IMR-90 (cell line): Measurements from ENCODE around the gene SNAP91.

Source experiments
- BHLHE40 ChIP-seq: fragments of 150-350 bp; IDR thresholded peaks from 2 replicates; pipeline ENCODE4 v1.6.1; 2016; ENCODE audit warnings: mild to moderate bottlenecking, low read depth, low read length
- CEBPB ChIP-seq: IDR thresholded peaks from 2 replicates; pipeline ENCODE4 v1.6.1; 2012; ENCODE audit warnings: low read depth, low read length, improper control_type of control experiment
- CHD1 ChIP-seq: IDR thresholded peaks from 2 replicates; pipeline ENCODE4 v1.6.1; 2012; ENCODE audit warnings: low read depth, low read length, improper control_type of control experiment
- ELK1 ChIP-seq: fragments of 150-350 bp; IDR thresholded peaks from 2 replicates; pipeline ENCODE4 v1.6.1; 2016; ENCODE audit warnings: low read depth, mild to moderate bottlenecking, low read length, moderate library complexity, borderline replicate concordance
- FOS ChIP-seq: fragments of 150-350 bp; IDR thresholded peaks from 2 replicates; pipeline ENCODE4 v1.6.1; 2016; ENCODE audit warnings: low read depth, low read length
- MAZ ChIP-seq: IDR thresholded peaks from 2 replicates; pipeline ENCODE4 v1.6.1; 2012; ENCODE audit warnings: low read depth, mild to moderate bottlenecking, low read length, improper control_type of control experiment, moderate library complexity, borderline replicate concordance
- MXI1 ChIP-seq: IDR thresholded peaks from 2 replicates; pipeline ENCODE4 v1.6.1; 2012; ENCODE audit warnings: low read depth, mild to moderate bottlenecking, low read length, moderate library complexity, borderline replicate concordance
- POLR2A ChIP-seq: IDR thresholded peaks from 2 replicates; pipeline ENCODE4 v1.6.1; 2012; ENCODE audit warnings: mild to moderate bottlenecking, low read depth, low read length
- RAD21 ChIP-seq: IDR thresholded peaks from 2 replicates; pipeline ENCODE4 v1.6.1; 2012; ENCODE audit warnings: low read length, improper control_type of control experiment
- RCOR1 ChIP-seq: IDR thresholded peaks from 2 replicates; pipeline ENCODE4 v1.6.1; 2012; ENCODE audit warnings: mild to moderate bottlenecking, low read length, improper control_type of control experiment; ENCODE audit not compliant: insufficient replicate concordance
- RFX5 ChIP-seq: IDR thresholded peaks from 2 replicates; pipeline ENCODE4 v1.8.0; 2012; ENCODE audit warnings: low read depth, mild to moderate bottlenecking, low read length, moderate library complexity
- USF2 ChIP-seq: fragments of 150-350 bp; IDR thresholded peaks from 2 replicates; pipeline ENCODE4 v1.6.1; 2017; ENCODE audit warnings: mild to moderate bottlenecking, antibody characterized with exemption, low read length, low read depth
- TF ChIP-seq, protein P1 (sequence below): conservative IDR thresholded peaks from 2 replicates; pipeline ENCODE4 v1.5.1; 2012; ENCODE audit warnings: mild to moderate bottlenecking, low read depth, low read length, improper control_type of control experiment

GRCh38 chr6:83600459-83600858, 108.4 kb downstream of the SNAP91 start:
- no peak for TF ChIP-seq MAZ
- TF ChIP-seq CHD1: no peak
- TF ChIP-seq POLR2A: no peak
- no peak for TF ChIP-seq RCOR1
- TF ChIP-seq, protein P1, sequence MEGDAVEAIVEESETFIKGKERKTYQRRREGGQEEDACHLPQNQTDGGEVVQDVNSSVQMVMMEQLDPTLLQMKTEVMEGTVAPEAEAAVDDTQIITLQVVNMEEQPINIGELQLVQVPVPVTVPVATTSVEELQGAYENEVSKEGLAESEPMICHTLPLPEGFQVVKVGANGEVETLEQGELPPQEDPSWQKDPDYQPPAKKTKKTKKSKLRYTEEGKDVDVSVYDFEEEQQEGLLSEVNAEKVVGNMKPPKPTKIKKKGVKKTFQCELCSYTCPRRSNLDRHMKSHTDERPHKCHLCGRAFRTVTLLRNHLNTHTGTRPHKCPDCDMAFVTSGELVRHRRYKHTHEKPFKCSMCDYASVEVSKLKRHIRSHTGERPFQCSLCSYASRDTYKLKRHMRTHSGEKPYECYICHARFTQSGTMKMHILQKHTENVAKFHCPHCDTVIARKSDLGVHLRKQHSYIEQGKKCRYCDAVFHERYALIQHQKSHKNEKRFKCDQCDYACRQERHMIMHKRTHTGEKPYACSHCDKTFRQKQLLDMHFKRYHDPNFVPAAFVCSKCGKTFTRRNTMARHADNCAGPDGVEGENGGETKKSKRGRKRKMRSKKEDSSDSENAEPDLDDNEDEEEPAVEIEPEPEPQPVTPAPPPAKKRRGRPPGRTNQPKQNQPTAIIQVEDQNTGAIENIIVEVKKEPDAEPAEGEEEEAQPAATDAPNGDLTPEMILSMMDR: no peak
- no peak for TF ChIP-seq RFX5
- no peak for TF ChIP-seq ELK1
- TF ChIP-seq RAD21: no peak
- TF ChIP-seq CEBPB: no peak
- TF ChIP-seq FOS: no peak
- TF ChIP-seq USF2: no peak
- no peak for TF ChIP-seq BHLHE40
- TF ChIP-seq MXI1: no peak
